Thoracic aorta (tissue), 2 donors: ENCODE data around the gene KRTAP9-2. TPM values are rescaled to one million over a fixed set of nuclear protein-coding genes. Genes with fewer than 3 reads are reported as not detected.
"Not testable (repeated sequence)": the region's sequence is repeated elsewhere in the genome, so short reads cannot be mapped to it uniquely, and the experiment has no call there.

Experiments used
- ATAC-seq: fragments of 150-250 bp; one replicate; pipeline ENCODE4 v1.8.0; 2017; ENCODE audit warnings: low read depth; ENCODE audit not compliant: insufficient number of reproducible peaks, low FRiP score
- DNase-seq: peaks from one replicate; pipeline ENCODE4 v3.0.0-alpha.2; 2020; ENCODE audit warnings: low spot score
- H3K27ac ChIP-seq, 2 donors: fragments of 200-600 bp; sonication (generic); 1 replicate in 1 of 2; 2 replicates in 1 of 2; pipeline ENCODE4 v1.5.1; 2016; ENCODE audit warnings: mild to moderate bottlenecking in 2 of 2, moderate library complexity in 2 of 2
- H3K27me3 ChIP-seq: fragments of 200-600 bp; sonication (generic); replicated peaks from 2 replicates; pipeline ENCODE4 v1.6.0; 2016; ENCODE audit warnings: mild to moderate bottlenecking; ENCODE audit not compliant: insufficient read depth
- H3K36me3 ChIP-seq: fragments of 200-600 bp; sonication (generic); one replicate; pipeline ENCODE4 v1.5.1; 2016
- H3K4me1 ChIP-seq, 2 donors: fragments of 200-600 bp; sonication (generic); 1 replicate in 1 of 2; 2 replicates in 1 of 2; pipeline versions ENCODE4 v1.5.1 to v1.6.0; 2016; ENCODE audit warnings: low read depth in 2 of 2, mild to moderate bottlenecking in 1 of 2; ENCODE audit not compliant: control insufficient read depth in 1 of 2
- H3K4me3 ChIP-seq: fragments of 200-600 bp; sonication (generic); 2 replicates; pipeline ENCODE4 v1.5.1; 2016; ENCODE audit warnings: mild to moderate bottlenecking
- H3K9me3 ChIP-seq: fragments of 200-600 bp; sonication (generic); 2 replicates; pipeline ENCODE4 v1.5.1; 2016
- total RNA-seq, 2 donors: library from RNA; depleted of rRNA; stranded (reverse); fragments of >200 nt; gene quantifications; one replicate each; pipeline versions ENCODE4 v1.1.0 to v1.2.3, GENCODE V29; 2016
- TF ChIP-seq, protein P1 (sequence below): fragments of 200-600 bp; sonication (generic); IDR thresholded peaks from one replicate; pipeline ENCODE4 v1.5.1; 2019; ENCODE audit warnings: antibody characterized with exemption

Gene KRTAP9-2
- total RNA-seq, 2 donors from 2014 or later = not detected

DNA sequence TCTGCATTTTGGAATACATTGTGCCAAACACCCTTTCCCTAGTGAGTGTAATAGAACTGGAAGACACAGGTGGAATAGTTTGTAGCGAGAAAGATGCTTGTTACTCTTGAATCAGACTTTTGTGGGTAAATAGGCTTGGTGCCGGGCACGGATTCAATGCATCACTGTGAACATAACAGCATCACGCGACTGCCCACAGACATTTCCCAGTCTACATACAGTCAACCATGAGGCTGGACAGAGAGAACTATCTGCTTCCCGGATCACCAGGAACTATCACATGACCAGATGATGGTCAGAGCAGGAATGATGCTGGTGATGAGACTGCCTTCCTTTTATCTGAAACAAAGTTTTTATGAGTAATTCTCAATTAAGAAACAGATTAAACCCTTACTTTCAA lies 397 bp upstream of the KRTAP9-2 start:
- no peak for DNase-seq

DNA sequence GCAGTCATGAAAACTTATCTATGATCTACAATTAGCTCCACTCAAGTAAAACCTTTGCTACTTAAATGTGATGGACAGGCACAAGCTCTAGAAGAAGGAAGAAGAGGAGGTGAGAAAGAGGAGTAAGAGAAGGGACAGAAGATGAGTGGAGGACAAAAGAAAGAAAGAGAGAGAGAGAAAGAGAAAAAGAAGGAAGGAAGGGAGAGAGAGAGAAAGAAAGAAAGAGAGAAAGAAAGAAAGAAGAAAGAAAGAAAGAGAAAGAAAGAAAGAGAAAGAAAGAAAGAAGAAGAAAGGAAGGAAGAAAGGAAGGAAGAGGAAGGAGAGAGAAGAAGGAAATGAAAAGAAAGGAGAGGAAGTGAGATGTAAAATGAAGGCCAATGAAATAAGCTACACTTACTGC lies 3.6 kb downstream of the KRTAP9-2 start:
- TF ChIP-seq, protein P1, sequence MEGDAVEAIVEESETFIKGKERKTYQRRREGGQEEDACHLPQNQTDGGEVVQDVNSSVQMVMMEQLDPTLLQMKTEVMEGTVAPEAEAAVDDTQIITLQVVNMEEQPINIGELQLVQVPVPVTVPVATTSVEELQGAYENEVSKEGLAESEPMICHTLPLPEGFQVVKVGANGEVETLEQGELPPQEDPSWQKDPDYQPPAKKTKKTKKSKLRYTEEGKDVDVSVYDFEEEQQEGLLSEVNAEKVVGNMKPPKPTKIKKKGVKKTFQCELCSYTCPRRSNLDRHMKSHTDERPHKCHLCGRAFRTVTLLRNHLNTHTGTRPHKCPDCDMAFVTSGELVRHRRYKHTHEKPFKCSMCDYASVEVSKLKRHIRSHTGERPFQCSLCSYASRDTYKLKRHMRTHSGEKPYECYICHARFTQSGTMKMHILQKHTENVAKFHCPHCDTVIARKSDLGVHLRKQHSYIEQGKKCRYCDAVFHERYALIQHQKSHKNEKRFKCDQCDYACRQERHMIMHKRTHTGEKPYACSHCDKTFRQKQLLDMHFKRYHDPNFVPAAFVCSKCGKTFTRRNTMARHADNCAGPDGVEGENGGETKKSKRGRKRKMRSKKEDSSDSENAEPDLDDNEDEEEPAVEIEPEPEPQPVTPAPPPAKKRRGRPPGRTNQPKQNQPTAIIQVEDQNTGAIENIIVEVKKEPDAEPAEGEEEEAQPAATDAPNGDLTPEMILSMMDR = no peak
- no peak overlapping the region for H3K27ac ChIP-seq
- no peaks in the 10 kb centered on the region for H3K4me1 ChIP-seq
- H3K36me3 ChIP-seq = no peaks in the 10 kb centered on the region
- H3K9me3 ChIP-seq = no peaks in the 10 kb centered on the region
- no peak overlapping the region for H3K4me3 ChIP-seq
- ATAC-seq (no peak), DNase-seq (no peak)
- H3K27me3 ChIP-seq = no peaks in the 10 kb centered on the region

More for the DNA sequence above, 397 bp upstream of the KRTAP9-2 start:
- no peak for ATAC-seq
- Histone ChIP-seq H3K9me3 (no peaks in the 10 kb centered on the region), H3K27me3 (no peaks in the 10 kb centered on the region), H3K4me3 (no peak overlapping the region), H3K4me1 (no peaks in the 10 kb centered on the region), H3K36me3 (no peaks in the 10 kb centered on the region), H3K27ac (no peak overlapping the region)
- TF ChIP-seq, protein P1 = no peak

DNA sequence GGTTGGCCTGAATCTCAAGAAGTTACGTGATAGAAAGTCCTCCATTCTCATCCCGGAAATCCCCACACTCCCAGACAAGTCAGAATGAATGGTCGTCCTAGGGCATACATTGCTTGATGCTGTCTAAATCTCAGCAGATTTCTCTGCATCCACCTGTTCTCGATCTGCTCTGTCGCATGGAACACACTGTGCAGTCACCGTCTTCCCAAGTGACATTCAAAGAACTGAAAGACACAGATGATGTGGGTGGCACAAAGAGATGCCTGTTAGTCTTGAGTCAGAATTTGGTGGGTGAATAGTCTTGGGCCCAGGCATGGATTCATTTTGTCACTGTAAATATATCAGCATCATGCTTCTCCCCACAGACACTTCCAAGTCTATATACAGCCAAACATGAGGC lies 5.3 kb downstream of the KRTAP9-2 start:
- ATAC-seq = no peak
- H3K4me1 ChIP-seq = no peaks in the 10 kb centered on the region

DNA sequence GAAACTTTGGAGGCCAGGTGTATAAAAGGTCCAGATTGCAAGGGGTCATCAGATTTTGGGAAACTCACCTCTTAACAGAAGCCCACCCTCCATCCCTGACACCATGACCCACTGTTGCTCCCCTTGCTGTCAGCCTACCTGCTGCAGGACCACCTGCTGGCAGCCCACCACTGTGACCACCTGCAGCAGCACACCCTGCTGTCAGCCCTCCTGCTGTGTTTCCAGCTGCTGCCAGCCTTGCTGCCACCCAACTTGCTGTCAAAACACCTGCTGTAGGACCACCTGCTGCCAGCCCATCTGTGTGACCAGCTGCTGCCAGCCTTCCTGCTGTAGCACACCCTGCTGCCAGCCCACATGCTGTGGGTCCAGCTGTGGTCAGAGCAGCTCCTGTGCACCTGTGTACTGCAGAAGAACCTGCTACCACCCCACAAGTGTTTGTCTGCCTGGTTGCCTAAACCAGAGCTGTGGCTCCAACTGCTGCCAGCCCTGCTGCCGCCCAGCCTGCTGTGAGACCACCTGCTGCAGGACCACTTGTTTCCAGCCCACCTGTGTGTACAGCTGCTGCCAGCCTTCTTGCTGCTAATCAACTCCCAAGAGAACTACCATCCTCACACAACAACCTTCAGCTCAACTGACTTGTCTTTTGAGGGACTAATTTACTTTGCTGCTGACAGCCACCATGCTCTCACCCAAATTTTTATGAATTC lies 6.1 kb downstream of the KRTAP9-2 start, which contains the start of gene KRTAP9-3:
Gene KRTAP9-3 (plus strand): TSS at position 51 of the 707 bp plus-strand sequence. CDS start 53 bp downstream, at position 104.
- not testable (repeated sequence) for ATAC-seq, H3K36me3 ChIP-seq, H3K9me3 ChIP-seq, H3K4me3 ChIP-seq, H3K27ac ChIP-seq, H3K4me1 ChIP-seq, DNase-seq, H3K27me3 ChIP-seq

More for the DNA sequence above, 5.3 kb downstream of the KRTAP9-2 start:
- no peaks in the 10 kb centered on the region for H3K36me3 ChIP-seq
- no peaks in the 10 kb centered on the region for H3K27me3 ChIP-seq
- DNase-seq = no peak
- no peaks in the 10 kb centered on the region for H3K9me3 ChIP-seq
- TF ChIP-seq, protein P1 = no peak
- H3K4me3 ChIP-seq = no peak overlapping the region
- no peak overlapping the region for H3K27ac ChIP-seq

DNA sequence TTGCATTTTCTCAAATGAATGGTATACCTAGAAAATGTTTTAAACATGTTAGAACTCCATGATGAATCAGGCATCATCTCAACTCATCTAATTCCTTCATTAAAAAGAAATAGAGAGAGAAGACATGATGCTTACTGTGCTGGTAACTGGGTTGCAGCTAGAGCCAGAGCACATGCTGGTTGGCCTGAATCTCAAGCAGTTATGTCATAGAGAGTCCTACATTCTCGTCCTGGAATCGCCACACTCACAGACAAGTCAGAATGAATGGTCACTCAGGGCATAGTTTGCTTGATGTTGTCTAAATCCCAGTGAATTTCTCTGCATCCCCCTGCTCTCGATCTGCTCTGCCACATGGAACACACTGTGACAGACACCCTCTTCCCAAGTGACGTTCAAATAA lies 10.7 kb downstream of the KRTAP9-2 start:
- not testable (repeated sequence) for H3K27ac ChIP-seq, H3K4me3 ChIP-seq, H3K4me1 ChIP-seq, DNase-seq, H3K36me3 ChIP-seq, ATAC-seq, H3K27me3 ChIP-seq, H3K9me3 ChIP-seq

DNA sequence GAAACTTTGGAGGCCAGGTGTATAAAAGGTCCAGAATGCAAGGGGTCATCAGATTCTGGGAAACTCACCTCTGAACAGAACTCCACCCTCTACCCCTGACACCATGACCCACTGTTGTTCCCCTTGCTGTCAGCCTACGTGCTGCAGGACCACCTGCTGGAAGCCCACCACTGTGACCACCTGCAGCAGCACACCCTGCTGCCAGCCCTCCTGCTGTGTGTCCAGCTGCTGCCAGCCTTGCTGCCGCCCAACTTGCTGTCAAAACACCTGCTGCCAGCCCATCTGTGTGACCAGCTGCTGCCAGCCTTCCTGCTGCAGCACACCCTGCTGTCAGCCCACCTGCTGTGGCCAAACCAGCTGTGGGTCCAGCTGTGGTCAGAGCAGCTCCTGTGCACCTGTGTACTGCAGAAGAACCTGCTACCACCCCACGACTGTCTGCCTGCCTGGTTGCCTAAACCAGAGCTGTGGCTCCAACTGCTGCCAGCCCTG lies 11.5 kb downstream of the KRTAP9-2 start, which contains the start of gene KRTAP9-8:
Gene KRTAP9-8 (plus strand): TSS at position 51 of the 489 bp plus-strand sequence. CDS start 53 bp downstream, at position 104.
- DNase-seq, H3K4me1 ChIP-seq, H3K27ac ChIP-seq, H3K4me3 ChIP-seq, ATAC-seq, H3K27me3 ChIP-seq, H3K9me3 ChIP-seq, H3K36me3 ChIP-seq: not testable (repeated sequence)

DNA sequence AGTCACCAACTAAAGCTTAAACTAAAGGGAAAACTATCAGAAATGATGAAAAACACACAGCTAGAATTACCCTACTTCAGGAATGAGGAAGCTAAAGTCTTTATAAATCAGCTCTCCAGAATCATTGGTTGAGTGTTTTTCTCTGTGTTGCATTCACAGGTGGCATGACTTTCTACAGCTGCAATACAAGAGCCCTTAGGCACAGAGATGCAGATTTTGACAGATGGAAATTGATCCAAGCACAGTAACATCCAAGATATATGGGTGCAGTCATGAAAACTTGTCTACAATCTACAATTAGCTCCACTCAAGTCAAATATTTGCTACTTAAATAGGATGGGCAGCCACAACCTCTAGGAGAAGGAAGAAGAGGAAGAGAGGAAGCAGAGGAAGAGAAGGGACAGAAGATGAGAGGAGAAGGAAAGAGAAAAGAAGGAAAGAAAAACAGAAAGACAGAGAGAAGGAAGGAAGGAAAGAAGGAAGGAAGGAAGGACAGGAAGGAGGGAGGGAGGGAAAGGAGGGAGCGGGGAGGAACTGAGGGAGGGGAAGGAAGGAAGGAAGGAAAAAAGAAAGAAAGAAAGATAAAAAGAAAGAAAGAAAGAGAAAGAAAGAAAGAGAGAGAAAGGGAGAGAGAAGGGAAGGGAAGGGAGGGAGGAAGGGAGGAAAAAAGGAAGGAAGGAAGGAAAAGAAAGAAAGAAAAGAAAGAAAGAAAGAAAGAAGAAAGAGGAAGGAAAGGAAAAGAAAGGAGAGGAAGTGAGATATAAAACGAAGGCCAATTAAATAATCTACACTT lies 20.7 kb downstream of the KRTAP9-2 start:
- ATAC-seq, H3K4me1 ChIP-seq, H3K27me3 ChIP-seq, H3K27ac ChIP-seq, H3K4me3 ChIP-seq, H3K9me3 ChIP-seq, H3K36me3 ChIP-seq, DNase-seq: not testable (repeated sequence)

DNA sequence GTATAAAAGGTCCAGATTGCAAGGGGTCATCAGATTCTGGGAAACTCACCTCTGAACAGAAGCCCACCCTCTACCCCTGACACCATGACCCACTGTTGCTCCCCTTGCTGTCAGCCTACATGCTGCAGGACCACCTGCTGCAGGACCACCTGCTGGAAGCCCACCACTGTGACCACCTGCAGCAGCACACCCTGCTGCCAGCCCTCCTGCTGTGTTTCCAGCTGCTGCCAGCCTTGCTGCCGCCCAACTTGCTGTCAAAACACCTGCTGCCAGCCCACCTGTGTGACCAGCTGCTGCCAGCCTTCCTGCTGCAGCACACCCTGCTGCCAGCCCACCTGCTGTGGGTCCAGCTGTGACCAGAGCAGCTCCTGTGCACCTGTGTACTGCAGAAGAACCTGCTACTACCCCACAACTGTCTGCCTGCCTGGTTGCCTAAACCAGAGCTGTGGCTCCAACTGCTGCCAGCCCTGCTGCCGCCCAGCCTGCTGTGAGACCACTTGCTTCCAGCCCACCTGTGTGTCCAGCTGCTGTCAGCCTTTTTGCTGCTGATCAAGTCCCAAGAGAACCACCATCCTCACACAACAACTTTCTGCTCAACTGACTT lies 23.3 kb downstream of the KRTAP9-2 start, which contains the start of gene KRTAP9-4:
Gene KRTAP9-4 (plus strand): TSS at position 51 of the 604 bp plus-strand sequence. CDS start 34 bp downstream, at position 85.
- not testable (repeated sequence) for DNase-seq, ATAC-seq, H3K4me3 ChIP-seq, H3K4me1 ChIP-seq, H3K27me3 ChIP-seq, H3K27ac ChIP-seq, H3K36me3 ChIP-seq, H3K9me3 ChIP-seq
